ENCODE measurements around the gene LMTK3.

DNA sequence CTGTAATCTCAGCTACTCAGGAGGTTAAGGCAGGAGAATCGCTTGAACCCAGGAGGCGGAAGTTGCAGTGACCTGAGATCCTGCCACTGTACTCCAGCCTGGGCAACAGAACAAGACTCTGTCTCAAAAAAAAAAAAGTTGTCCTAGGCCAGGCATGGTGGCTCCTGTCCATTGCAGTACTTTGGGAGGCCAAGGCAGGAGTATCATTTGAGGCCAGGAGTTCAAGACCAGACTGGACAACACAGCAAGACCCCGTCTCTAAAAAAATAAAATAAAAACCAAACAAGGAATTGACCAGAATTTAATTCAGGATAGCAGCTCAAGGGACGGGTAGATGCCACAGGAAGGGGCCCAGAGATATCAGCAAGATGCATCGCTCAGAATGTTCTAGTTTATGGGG lies 45.2 kb upstream of the LMTK3 start:
- TF ChIP-seq EZH2phosphoT487 (IDR thresholded peaks at IDR 0.05; ENCODE audit: insufficient read depth, low read depth) (no peak), EZH2 (IDR thresholded peaks at IDR 0.05; ENCODE audit: insufficient read depth, poor library complexity, severe bottlenecking) (no peak)

Data from GM23248 (cell line).